ENCODE results near the gene TEX47. TPM values are rescaled to one million over a fixed set of nuclear protein-coding genes. Genes with fewer than 3 reads are reported as not detected.

Gene TEX47
- total RNA-seq, 2 donors from 2014 or later: not detected

DNA sequence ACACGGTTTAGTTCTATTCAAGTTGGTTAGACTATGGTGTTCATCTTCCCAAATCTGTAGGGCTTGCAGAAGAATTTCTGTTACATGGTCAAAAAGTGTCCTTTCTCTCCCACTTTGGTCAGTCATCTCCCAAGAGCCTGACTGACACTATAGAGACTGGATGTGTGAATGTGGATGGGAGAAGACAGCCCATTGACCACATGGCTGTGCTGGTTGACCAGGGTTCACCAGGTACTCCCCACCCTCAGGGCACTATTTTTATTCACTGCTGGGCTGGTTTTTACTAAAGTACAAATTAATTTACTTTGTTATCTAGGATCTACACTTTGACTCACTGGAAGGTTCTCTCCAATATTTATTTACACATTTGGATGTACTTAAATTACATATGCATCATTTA lies 33.8 kb downstream of the TEX47 start:
- Histone ChIP-seq H3K9me3 (no peaks in the 10 kb centered on the region), H3K27me3 (peaks cover 29% of the 10 kb centered on the region), H3K27ac (no peak overlapping the region), H3K36me3 (no peaks in the 10 kb centered on the region), H3K4me3 (no peak overlapping the region), H3K9ac (ENCODE audit: low read depth in 2 of 2, low read length in 2 of 2) (no peak overlapping the region), H3K4me1 (peaks cover 4% of the 10 kb centered on the region)
- TF ChIP-seq CTCF (IDR thresholded peaks at IDR 0.05): no peak
- intact Hi-C loops (cut with DNase I): no loop called here
- no peak for DNase-seq

GRCh38 chr7:88760136-88760515 lies 35.4 kb downstream of the TEX47 start:
- no peak overlapping the region for H3K27ac ChIP-seq
- intact Hi-C loops (cut with DNase I): no loop called here
- peaks cover 4% of the 10 kb centered on the region for H3K4me1 ChIP-seq
- H3K9ac ChIP-seq (ENCODE audit: low read depth in 2 of 2, low read length in 2 of 2): no peak overlapping the region
- peaks cover 29% of the 10 kb centered on the region for H3K27me3 ChIP-seq
- no peaks in the 10 kb centered on the region for H3K36me3 ChIP-seq
- H3K4me3 ChIP-seq: no peak overlapping the region
- no peak for DNase-seq
- H3K9me3 ChIP-seq: no peaks in the 10 kb centered on the region
- no peak for TF ChIP-seq CTCF (IDR thresholded peaks at IDR 0.05)

DNA sequence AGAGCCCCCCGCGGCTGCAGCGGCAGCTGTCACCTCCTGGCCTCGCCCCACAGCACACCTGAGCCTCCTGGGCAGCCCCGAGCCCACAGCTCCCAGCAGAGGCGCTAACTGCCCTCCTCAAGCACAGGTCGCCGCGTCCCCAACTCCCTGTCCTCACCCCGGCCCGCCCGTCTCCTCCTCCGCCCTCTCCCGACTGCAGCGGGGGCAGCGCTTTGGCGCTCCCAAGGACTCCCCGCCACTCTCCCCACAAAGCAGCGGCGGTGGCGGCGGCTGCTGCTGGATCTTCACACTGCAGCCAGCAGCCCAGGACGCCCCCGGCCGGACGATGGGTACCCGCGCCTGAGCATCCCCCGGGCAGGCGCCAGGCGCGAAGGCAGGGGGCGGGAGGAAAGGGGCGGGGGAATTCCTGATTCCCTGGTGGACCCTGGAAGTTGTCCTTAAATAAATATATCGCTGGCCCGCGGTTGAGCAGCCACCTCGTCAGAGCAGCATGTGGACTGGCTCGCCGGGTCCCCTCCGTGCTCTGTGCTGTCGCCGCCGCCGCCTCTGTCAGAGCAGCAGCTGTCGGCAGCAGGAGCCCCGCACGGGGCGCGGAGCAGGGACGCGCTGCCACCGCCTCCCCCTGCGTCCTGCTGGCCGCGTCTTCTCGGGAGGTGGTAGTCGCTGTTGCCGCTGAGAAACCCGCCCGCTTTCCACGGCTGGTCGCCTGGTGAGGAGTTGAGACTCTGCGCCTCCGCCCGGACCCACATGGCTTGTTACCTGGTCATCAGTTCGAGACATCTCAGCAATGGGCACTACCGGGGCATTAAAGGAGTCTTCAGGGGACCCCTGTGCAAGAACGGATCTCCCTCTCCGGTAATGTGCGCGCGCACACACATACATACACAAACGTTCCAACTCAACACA lies 36.1 kb downstream of the TEX47 start, which contains the start of gene ZNF804B:
Gene ZNF804B (plus strand): TSS at position 471 of the 906 bp plus-strand sequence. CDS start 277 bp downstream, at position 748.
- Histone ChIP-seq H3K9ac (ENCODE audit: low read depth in 2 of 2, low read length in 2 of 2) (peak within 1 kb of the TSS in 1 of 2 donors; percentile 40), H3K9me3 (no peaks in the 10 kb centered on the region), H3K4me1 (peaks cover 4% of the 10 kb centered on the region), H3K4me3 (peak within 1 kb of the TSS; percentile 19), H3K27ac (no peak within 1 kb of the TSS), H3K36me3 (no peaks in the 10 kb centered on the region), H3K27me3 (peaks cover 29% of the 10 kb centered on the region)
- DNase-seq: no peak
- intact Hi-C loops (cut with DNase I): no loop called here
- no peak for TF ChIP-seq CTCF (IDR thresholded peaks at IDR 0.05)

GRCh38 chr7:88758381-88759229 lies 36.9 kb downstream of the TEX47 start:
- Histone ChIP-seq H3K4me1 (peaks cover 4% of the 10 kb centered on the region), H3K9me3 (no peaks in the 10 kb centered on the region), H3K4me3 (peak overlapping the region; percentile 19), H3K27ac (no peak overlapping the region), H3K27me3 (peaks cover 29% of the 10 kb centered on the region), H3K36me3 (no peaks in the 10 kb centered on the region), H3K9ac (ENCODE audit: low read depth in 2 of 2, low read length in 2 of 2) (peak overlapping the region in 1 of 2 donors; percentile 40)
- no peak for TF ChIP-seq CTCF (IDR thresholded peaks at IDR 0.05)
- intact Hi-C loops (cut with DNase I): no loop called here
- no peak for DNase-seq

- H3K9me3 ChIP-seq: no peaks in the 10 kb centered on the region
- DNase-seq: no peak
- TF ChIP-seq CTCF (IDR thresholded peaks at IDR 0.05): no peak
- intact Hi-C loops (cut with DNase I): no loop called here
- H3K4me3 ChIP-seq: no peak overlapping the region
- peaks cover 23% of the 10 kb centered on the region for H3K27me3 ChIP-seq
- no peaks in the 10 kb centered on the region for H3K36me3 ChIP-seq
- H3K9ac ChIP-seq (ENCODE audit: low read depth in 2 of 2, low read length in 2 of 2): no peak overlapping the region
- H3K4me1 ChIP-seq: peaks cover 4% of the 10 kb centered on the region
- H3K27ac ChIP-seq: no peak overlapping the region
These were observed 38.2 kb downstream of the TEX47 start for GRCh38 chr7:88757371-88757770.
